WTC11 (cell line): ENCODE results near the gene VEZT. TPM values are rescaled to one million over a fixed set of nuclear protein-coding genes. Genes with fewer than 3 reads are reported as not detected.

Experiments used
- ATAC-seq: fragments of 200-7000 bp; cut with Tn5 transposase; 2 replicates; pipeline ENCODE4 v1.10.0; 2021; ENCODE audit warnings: mild to moderate bottlenecking, moderate library complexity
- CTCF ChIA-PET: fragments of 300-600 bp; sonication (Branson Sonifier 250); formaldehyde crosslinking; loops from one replicate; lab custom pipeline; 2021; ENCODE audit warnings: antibody characterized with exemption; lab: Charles Lee
- POLR2A ChIA-PET: fragments of 350-600 bp; sonication (Branson Sonifier 250); formaldehyde crosslinking; loops from one replicate; lab custom pipeline; 2021; ENCODE audit warnings: antibody characterized with exemption; lab: Charles Lee
- DNase-seq: peaks from one replicate; pipeline ENCODE4 v3.0.0; 2021; ENCODE audit warnings: low spot score
- H3K27ac Mint-ChIP-seq: 2 replicates; pipeline ENCODE4 v1.8.0; 2021; ENCODE audit warnings: mixed read lengths
- H3K27me3 Mint-ChIP-seq: 2 replicates; pipeline ENCODE4 v1.8.0; 2021; ENCODE audit warnings: low read depth, mild to moderate bottlenecking, moderate library complexity, mixed read lengths
- H3K36me3 Mint-ChIP-seq: 2 replicates; pipeline ENCODE4 v1.8.0; 2021; ENCODE audit warnings: mixed read lengths
- H3K4me1 Mint-ChIP-seq: 2 replicates; pipeline ENCODE4 v1.8.0; 2022; ENCODE audit warnings: mixed read lengths
- H3K4me3 Mint-ChIP-seq: 2 replicates; pipeline ENCODE4 v1.8.0; 2021; ENCODE audit warnings: mild to moderate bottlenecking, moderate library complexity, mixed read lengths
- H3K9me3 Mint-ChIP-seq: 2 replicates; pipeline ENCODE4 v1.8.0; 2021; ENCODE audit warnings: mixed read lengths
- ARID4B ChIP-seq: sonication (generic); formaldehyde crosslinking; IDR thresholded peaks from 2 replicates; pipeline ENCODE4 v1.8.0; 2023; ENCODE audit warnings: missing genetic modification reagents, mild to moderate bottlenecking, borderline replicate concordance
- ATF1 ChIP-seq: sonication (generic); formaldehyde crosslinking; IDR thresholded peaks from 2 replicates; pipeline ENCODE4 v1.8.1; 2023; ENCODE audit warnings: mild to moderate bottlenecking, moderate library complexity, missing genetic modification reagents
- EMX1 ChIP-seq: fragments of 250-450 bp; sonication (Bioruptor Pico); IDR thresholded peaks from 2 replicates; pipeline ENCODE4 v1.8.0; 2021; ENCODE audit warnings: mild to moderate bottlenecking
- ERG ChIP-seq: fragments of 250-450 bp; sonication (Bioruptor Pico); IDR thresholded peaks from 2 replicates; pipeline ENCODE4 v1.8.0; 2021; ENCODE audit warnings: mild to moderate bottlenecking
- ETV6 ChIP-seq: sonication (generic); formaldehyde crosslinking; IDR thresholded peaks from 2 replicates; pipeline ENCODE4 v1.8.1; 2022; ENCODE audit warnings: mild to moderate bottlenecking, missing genetic modification reagents
- FOXJ3 ChIP-seq: sonication (generic); formaldehyde crosslinking; IDR thresholded peaks from 2 replicates; pipeline ENCODE4 v1.9.0; 2021; ENCODE audit warnings: missing genetic modification reagents, mild to moderate bottlenecking, borderline replicate concordance
- FOXK1 ChIP-seq: sonication (generic); formaldehyde crosslinking; IDR thresholded peaks from 2 replicates; pipeline ENCODE4 v1.8.0; 2022; ENCODE audit warnings: mild to moderate bottlenecking, moderate library complexity, missing genetic modification reagents
- IRF1 ChIP-seq: sonication (generic); formaldehyde crosslinking; IDR thresholded peaks from 2 replicates; pipeline ENCODE4 v1.8.0; 2023; ENCODE audit warnings: missing genetic modification reagents
- IRF2 ChIP-seq: sonication (generic); formaldehyde crosslinking; IDR thresholded peaks from 2 replicates; pipeline ENCODE4 v1.8.0; 2022; ENCODE audit warnings: low read depth, missing genetic modification reagents, borderline replicate concordance
- MLX ChIP-seq: sonication (generic); formaldehyde crosslinking; IDR thresholded peaks from 2 replicates; pipeline ENCODE4 v1.8.1; 2023; ENCODE audit warnings: mild to moderate bottlenecking, missing genetic modification reagents, moderate library complexity
- NFYB ChIP-seq: sonication (generic); formaldehyde crosslinking; conservative IDR thresholded peaks from 2 replicates; pipeline ENCODE4 v1.8.0; 2022; ENCODE audit warnings: low read depth, missing genetic modification reagents
- NR1H2 ChIP-seq: sonication (generic); formaldehyde crosslinking; IDR thresholded peaks from 2 replicates; pipeline ENCODE4 v1.9.0; 2021; ENCODE audit warnings: mild to moderate bottlenecking, moderate library complexity, missing genetic modification reagents
- SMAD4 ChIP-seq: sonication (generic); formaldehyde crosslinking; IDR thresholded peaks from 2 replicates; pipeline ENCODE4 v1.8.0; 2022; ENCODE audit warnings: mild to moderate bottlenecking, missing genetic modification reagents
- SOX15 ChIP-seq: fragments of 250-450 bp; sonication (Bioruptor Pico); IDR thresholded peaks from 2 replicates; pipeline ENCODE4 v1.9.0; 2021; ENCODE audit warnings: mild to moderate bottlenecking
- TEAD1 ChIP-seq: sonication (generic); formaldehyde crosslinking; IDR thresholded peaks from 2 replicates; pipeline ENCODE4 v1.8.0; 2022; ENCODE audit warnings: mild to moderate bottlenecking, missing genetic modification reagents
- TP53 ChIP-seq: sonication (generic); formaldehyde crosslinking; IDR thresholded peaks from 2 replicates; pipeline ENCODE4 v1.8.1; 2023; ENCODE audit warnings: mild to moderate bottlenecking, missing genetic modification reagents
- USF2 ChIP-seq: sonication (generic); formaldehyde crosslinking; IDR thresholded peaks from 2 replicates; pipeline ENCODE4 v1.8.1; 2023; ENCODE audit warnings: mild to moderate bottlenecking, missing genetic modification reagents, moderate library complexity
- ZNF121 ChIP-seq: sonication (generic); formaldehyde crosslinking; IDR thresholded peaks from 2 replicates; pipeline ENCODE4 v1.8.0; 2023; ENCODE audit warnings: missing genetic modification reagents
- ZNF138 ChIP-seq: sonication (generic); formaldehyde crosslinking; conservative IDR thresholded peaks from 2 replicates; pipeline ENCODE4 v1.8.1; 2022; ENCODE audit warnings: mild to moderate bottlenecking, moderate library complexity, missing genetic modification reagents
- ZNF281 ChIP-seq: sonication (generic); formaldehyde crosslinking; IDR thresholded peaks from 2 replicates; pipeline ENCODE4 v1.8.0; 2023; ENCODE audit warnings: mild to moderate bottlenecking, missing genetic modification reagents
- ZSCAN18 ChIP-seq: fragments of 250-450 bp; sonication (Bioruptor Pico); IDR thresholded peaks from 2 replicates; pipeline ENCODE4 v2.1.2; 2022; ENCODE audit warnings: mild to moderate bottlenecking, moderate library complexity
- total RNA-seq: library from RNA; stranded (reverse); gene quantifications from 3 replicates; pipeline ENCODE4 v1.2.3, GENCODE V29; 2021

VEZT gene
- total RNA-seq, 1 experiment from 2014 or later = 54.5 TPM

- TF ChIP-seq ETV6 (CRISPR knock-in tag) = no peak
- no peak for TF ChIP-seq MLX (CRISPR knock-in tag)
- TF ChIP-seq USF2 = no peak
- no peak for TF ChIP-seq ZNF281
- TF ChIP-seq, all 79 proteins: peak for 0
Observed at GRCh38 chr12:95258803-95259202, 41.2 kb downstream of the VEZT start (continued).

- H3K9me3 Mint-ChIP-seq = no peaks in the 10 kb centered on the region
- H3K36me3 Mint-ChIP-seq = peaks cover 30% of the 10 kb centered on the region
- CTCF ChIA-PET = interaction anchor here (0.5 kb wide), 1 partner anchor 34 kb away, joined by 3 read pairs; no protein-coding TSS in a partner anchor
- POLR2A ChIA-PET = interaction anchor here (0.5 kb wide), 1 partner anchor 216 kb away, joined by 4 read pairs; no protein-coding TSS in a partner anchor
- DNase-seq = no peak
- H3K27me3 Mint-ChIP-seq = no peaks in the 10 kb centered on the region
- peaks cover 31% of the 10 kb centered on the region for H3K4me1 Mint-ChIP-seq
- H3K4me3 Mint-ChIP-seq = no peak overlapping the region
- H3K27ac Mint-ChIP-seq = no peak overlapping the region
- TF ChIP-seq TEAD1 (CRISPR knock-in tag) = no peak
- no peak for TF ChIP-seq FOXK1 (CRISPR knock-in tag)
- no peak for TF ChIP-seq ZNF281
- TF ChIP-seq SOX15 (CRISPR knock-in tag) = no peak
- TF ChIP-seq FOXJ3 (CRISPR knock-in tag) = no peak
- no peak for TF ChIP-seq SMAD4 (CRISPR knock-in tag)
- TF ChIP-seq ZSCAN18 (CRISPR knock-in tag) = no peak
- TF ChIP-seq EMX1 = no peak
- no peak for TF ChIP-seq ATF1 (CRISPR knock-in tag)
- no peak for TF ChIP-seq ARID4B (CRISPR knock-in tag)
- no peak for TF ChIP-seq IRF1 (CRISPR knock-in tag)
- TF ChIP-seq ZNF121 (CRISPR knock-in tag) = no peak
- no peak for TF ChIP-seq TP53
- TF ChIP-seq ERG (CRISPR knock-in tag) = no peak
- no peak for TF ChIP-seq ZNF138 (CRISPR knock-in tag)
- TF ChIP-seq IRF2 (CRISPR knock-in tag) = no peak
- no peak for TF ChIP-seq NFYB (CRISPR knock-in tag)
- TF ChIP-seq NR1H2 = no peak
- TF ChIP-seq, all 79 proteins: peak for 0
- no peak for ATAC-seq
Observed at GRCh38 chr12:95259368-95259767, 41.8 kb downstream of the VEZT start.
